ENCODE measurements around the gene MCTP1. TPM values are rescaled to one million over a fixed set of nuclear protein-coding genes. Genes with fewer than 3 reads are reported as not detected.

Gene MCTP1
- total RNA-seq, 1 experiment from 2014 or later, result 7.5 TPM

GRCh38 chr5:95163079-95163478, 121.8 kb downstream of the MCTP1 start:
- Histone ChIP-seq H3K4me1 (ENCODE audit: insufficient read depth, low read length) (no peaks in the 10 kb centered on the region), H3K4me2 (ENCODE audit: low read length) (no peak overlapping the region), H3F3A (ENCODE audit: low read length, unreplicated experiment) (no peaks in the 10 kb centered on the region), H3K9me3 (ENCODE audit: low read length) (no peaks in the 10 kb centered on the region), H4K20me1 (ENCODE audit: low read length) (no peaks in the 10 kb centered on the region), H3K27me3 (ENCODE audit: low read length) (no peaks in the 10 kb centered on the region), H3K27ac (ENCODE audit: low read length) (no peak overlapping the region), H3K79me2 (ENCODE audit: low read length) (no peaks in the 10 kb centered on the region), H3K9me2 (replicated peaks; ENCODE audit: low read length) (no peaks in the 10 kb centered on the region), H3K4me3 (ENCODE audit: low read length) (no peak overlapping the region), H3K9ac (ENCODE audit: low read length) (no peak overlapping the region), H3K36me3 (ENCODE audit: low read depth, low read length) (no peaks in the 10 kb centered on the region), H2AFZ (ENCODE audit: low read length) (no peak overlapping the region)
- CTCF ChIA-PET, result no interaction called here
- intact Hi-C loops (cut with micrococcal nuclease), result no loop called here
- DNase-seq (no peak), ATAC-seq (no peak)
- POLR2A ChIA-PET (ENCODE audit: unreplicated experiment), result no interaction called here
- TF ChIP-seq EZH2phosphoT487 (IDR thresholded peaks at IDR 0.05; ENCODE audit: borderline replicate concordance, low read length) (no peak), EZH2 (IDR thresholded peaks at IDR 0.05; ENCODE audit: low read length, unreplicated experiment) (no peak), CTCF (conservative IDR thresholded peaks at IDR 0.05; ENCODE audit: low read depth, low read length) (no peak)
- no TSS peak for BruUV-seq (replicated peaks)

- BruUV-seq (replicated peaks), result no TSS peak
- ChIA-PET POLR2A (ENCODE audit: unreplicated experiment) (no interaction called here), CTCF (no interaction called here)
- Histone ChIP-seq H3K79me2 (ENCODE audit: low read length) (no peaks in the 10 kb centered on the region), H3K27ac (ENCODE audit: low read length) (no peak overlapping the region), H3K4me3 (ENCODE audit: low read length) (no peak overlapping the region), H3K4me2 (ENCODE audit: low read length) (no peak overlapping the region), H3K9ac (ENCODE audit: low read length) (no peak overlapping the region), H3K4me1 (ENCODE audit: insufficient read depth, low read length) (no peaks in the 10 kb centered on the region), H3K9me3 (ENCODE audit: low read length) (no peaks in the 10 kb centered on the region), H3K27me3 (ENCODE audit: low read length) (no peaks in the 10 kb centered on the region), H3K9me2 (replicated peaks; ENCODE audit: low read length) (no peaks in the 10 kb centered on the region), H2AFZ (ENCODE audit: low read length) (no peak overlapping the region), H4K20me1 (ENCODE audit: low read length) (no peaks in the 10 kb centered on the region), H3F3A (ENCODE audit: low read length, unreplicated experiment) (no peaks in the 10 kb centered on the region), H3K36me3 (ENCODE audit: low read depth, low read length) (no peaks in the 10 kb centered on the region)
- TF ChIP-seq EZH2 (IDR thresholded peaks at IDR 0.05; ENCODE audit: low read length, unreplicated experiment) (no peak), EZH2phosphoT487 (IDR thresholded peaks at IDR 0.05; ENCODE audit: borderline replicate concordance, low read length) (no peak), CTCF (conservative IDR thresholded peaks at IDR 0.05; ENCODE audit: low read depth, low read length) (no peak)
- DNase-seq (no peak), ATAC-seq (no peak)
- intact Hi-C loops (cut with micrococcal nuclease), result no loop called here
Observed at GRCh38 chr5:95162231-95162992, 122.5 kb downstream of the MCTP1 start.

GRCh38 chr5:95159603-95160002, 125.3 kb downstream of the MCTP1 start:
- Histone ChIP-seq H3K4me1 (ENCODE audit: insufficient read depth, low read length) (no peaks in the 10 kb centered on the region), H3K27me3 (ENCODE audit: low read length) (no peaks in the 10 kb centered on the region), H3K9ac (ENCODE audit: low read length) (no peak overlapping the region), H3K9me2 (replicated peaks; ENCODE audit: low read length) (no peaks in the 10 kb centered on the region), H3K27ac (ENCODE audit: low read length) (no peak overlapping the region), H3K36me3 (ENCODE audit: low read depth, low read length) (no peaks in the 10 kb centered on the region), H4K20me1 (ENCODE audit: low read length) (no peaks in the 10 kb centered on the region), H3K79me2 (ENCODE audit: low read length) (no peaks in the 10 kb centered on the region), H3K4me2 (ENCODE audit: low read length) (no peak overlapping the region), H3K9me3 (ENCODE audit: low read length) (no peaks in the 10 kb centered on the region), H3K4me3 (ENCODE audit: low read length) (no peak overlapping the region), H2AFZ (ENCODE audit: low read length) (no peak overlapping the region), H3F3A (ENCODE audit: low read length, unreplicated experiment) (no peaks in the 10 kb centered on the region)
- ChIA-PET POLR2A (ENCODE audit: unreplicated experiment) (no interaction called here), CTCF (no interaction called here)
- DNase-seq (no peak), ATAC-seq (no peak)
- intact Hi-C loops (cut with micrococcal nuclease), result no loop called here
- no peak for TF ChIP-seq CTCF (conservative IDR thresholded peaks at IDR 0.05; ENCODE audit: low read depth, low read length)
- TF ChIP-seq EZH2phosphoT487 (IDR thresholded peaks at IDR 0.05; ENCODE audit: borderline replicate concordance, low read length), result no peak
- TF ChIP-seq EZH2 (IDR thresholded peaks at IDR 0.05; ENCODE audit: low read length, unreplicated experiment), result no peak
- no TSS peak for BruUV-seq (replicated peaks)
